ENCODE results near the gene RFX4. TPM values are rescaled to one million over a fixed set of nuclear protein-coding genes. Genes with fewer than 3 reads are reported as not detected.

RFX4 gene
- polyA plus RNA-seq, 1 donor (not counting 4 experiments of a cell fraction or from before 2014, with no cell fraction given) = not detected

GRCh38 chr12:106685381-106685780 lies 102.6 kb downstream of the RFX4 start:
- H3K4me3 ChIP-seq (ENCODE audit: control insufficient read depth in 2 of 3, extremely low read depth in 1 of 3, insufficient read depth in 2 of 3, low read depth in 1 of 3, low read length in 3 of 3) = no peak overlapping the region
- no peak overlapping the region for H3K9ac ChIP-seq (ENCODE audit: control insufficient read depth, extremely low read depth, insufficient read depth, low read length)
- no peaks in the 10 kb centered on the region for H3K4me1 ChIP-seq (ENCODE audit: control insufficient read depth, extremely low read depth, insufficient read depth, low read length)
- no peaks in the 10 kb centered on the region for H4K20me1 ChIP-seq (ENCODE audit: control insufficient read depth, extremely low read depth, insufficient read depth, low read length)
- H3K4me2 ChIP-seq (ENCODE audit: control insufficient read depth, extremely low read depth, insufficient read depth, low read depth, low read length) = no peak overlapping the region
- no peaks in the 10 kb centered on the region for H3K27me3 ChIP-seq (ENCODE audit: control insufficient read depth, extremely low read depth, insufficient read depth, low read length)
- H2AFZ ChIP-seq (ENCODE audit: control insufficient read depth, low read length) = no peak overlapping the region
- no peaks in the 10 kb centered on the region for H3K9me1 ChIP-seq (ENCODE audit: control insufficient read depth, extremely low read depth, insufficient read depth, low read length)
- H3K27ac ChIP-seq (ENCODE audit: control insufficient read depth, insufficient read depth, low read length) = no peak overlapping the region
- DNase-seq (ENCODE audit: low read depth, low spot score) (no peak), FAIRE-seq (no peak)
- no peaks in the 10 kb centered on the region for H3K9me3 ChIP-seq (ENCODE audit: control insufficient read depth, low read depth, low read length)
- H3K36me3 ChIP-seq (ENCODE audit: control insufficient read depth in 2 of 2, extremely low read depth in 1 of 2, insufficient read depth in 2 of 2, low read length in 2 of 2) = no peaks in the 10 kb centered on the region
- dilution Hi-C loops (cut with MboI; ENCODE audit: extremely low pct_ligation_motif_present, low sequenced_read_pairs) = no loop called here
- H3K79me2 ChIP-seq (ENCODE audit: control insufficient read depth, insufficient read depth, low read length) = no peaks in the 10 kb centered on the region
- TF ChIP-seq EZH2 (IDR thresholded peaks at IDR 0.05; ENCODE audit: low read length) = no peak

GRCh38 chr12:106687672-106688071 lies 104.9 kb downstream of the RFX4 start:
- no peak for DNase-seq (ENCODE audit: low read depth, low spot score)
- no peaks in the 10 kb centered on the region for H3K27me3 ChIP-seq (ENCODE audit: control insufficient read depth, extremely low read depth, insufficient read depth, low read length)
- FAIRE-seq = no peak
- no peak for TF ChIP-seq EZH2 (IDR thresholded peaks at IDR 0.05; ENCODE audit: low read length)
- no peak for TF ChIP-seq CTCF (optimal IDR thresholded peaks at IDR 0.05 in 1 of 3, IDR thresholded peaks at IDR 0.05 in 1 of 3, conservative IDR thresholded peaks at IDR 0.05 in 1 of 3; ENCODE audit: extremely low read depth in 1 of 3, insufficient read depth in 2 of 3, low read length in 3 of 3)
- H2AFZ ChIP-seq (ENCODE audit: control insufficient read depth, low read length) = no peak overlapping the region
- H3K4me1 ChIP-seq (ENCODE audit: control insufficient read depth, extremely low read depth, insufficient read depth, low read length) = no peaks in the 10 kb centered on the region
- H3K36me3 ChIP-seq (ENCODE audit: control insufficient read depth in 2 of 2, extremely low read depth in 1 of 2, insufficient read depth in 2 of 2, low read length in 2 of 2) = no peaks in the 10 kb centered on the region
- H3K4me3 ChIP-seq (ENCODE audit: control insufficient read depth in 2 of 3, extremely low read depth in 1 of 3, insufficient read depth in 2 of 3, low read depth in 1 of 3, low read length in 3 of 3) = no peak overlapping the region
- no peaks in the 10 kb centered on the region for H3K79me2 ChIP-seq (ENCODE audit: control insufficient read depth, insufficient read depth, low read length)
- no peaks in the 10 kb centered on the region for H3K9me3 ChIP-seq (ENCODE audit: control insufficient read depth, low read depth, low read length)
- H3K9ac ChIP-seq (ENCODE audit: control insufficient read depth, extremely low read depth, insufficient read depth, low read length) = no peak overlapping the region
- dilution Hi-C loops (cut with MboI; ENCODE audit: extremely low pct_ligation_motif_present, low sequenced_read_pairs) = no loop called here
- no peak overlapping the region for H3K27ac ChIP-seq (ENCODE audit: control insufficient read depth, insufficient read depth, low read length)
- no peaks in the 10 kb centered on the region for H3K9me1 ChIP-seq (ENCODE audit: control insufficient read depth, extremely low read depth, insufficient read depth, low read length)
- H3K4me2 ChIP-seq (ENCODE audit: control insufficient read depth, extremely low read depth, insufficient read depth, low read depth, low read length) = no peak overlapping the region
- no peaks in the 10 kb centered on the region for H4K20me1 ChIP-seq (ENCODE audit: control insufficient read depth, extremely low read depth, insufficient read depth, low read length)

Data from keratinocyte (primary cell).